Myocyte (in vitro differentiated cells): ENCODE results near the gene CCDC160. TPM values are rescaled to one million over a fixed set of nuclear protein-coding genes. Genes with fewer than 3 reads are reported as not detected.

Source experiments
- DNase-seq: peaks from one replicate; pipeline ENCODE4 v3.0.0-alpha.2; 2012; ENCODE audit warnings: low read depth
- total RNA-seq: library from RNA; depleted of rRNA; stranded (reverse); fragments of >200 nt; gene quantifications from 2 replicates; pipeline ENCODE4 v1.2.3, GENCODE V29; 2014

Gene CCDC160
- total RNA-seq, 1 donor from 2014 or later = 0.75 TPM

DNA sequence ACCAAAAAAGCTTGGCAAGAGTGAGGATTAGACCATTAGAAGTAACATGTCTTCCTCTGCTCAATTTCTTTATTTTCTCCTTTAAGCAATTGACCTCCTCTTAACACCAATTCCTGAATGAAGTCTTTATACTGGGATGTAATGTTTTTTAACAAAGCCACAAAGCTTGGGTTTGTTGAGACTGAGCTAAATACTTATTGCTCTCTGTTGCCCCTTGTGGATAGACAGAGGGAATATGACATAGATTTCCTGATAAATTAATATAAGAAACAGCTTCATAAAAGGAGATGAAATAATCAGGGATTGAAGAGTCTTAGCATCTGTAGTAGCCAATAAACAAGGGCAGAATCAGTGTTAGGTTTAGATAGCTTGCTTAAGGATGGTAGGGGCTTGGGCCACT lies 57.6 kb downstream of the CCDC160 start:
- DNase-seq = peak; percentile 2

Other genes with a start within 250 kb of the CCDC160 start
- gene PHF6, start 136.1 kb downstream of the CCDC160 start, total RNA-seq = 20.9 and 21.3 TPM in 2 replicates
- 5.4 and 6.6 TPM in 2 replicates for gene HPRT1, start 223.0 kb downstream of the CCDC160 start, total RNA-seq